ENCODE measurements around the gene MVD.

MVD gene

DNA sequence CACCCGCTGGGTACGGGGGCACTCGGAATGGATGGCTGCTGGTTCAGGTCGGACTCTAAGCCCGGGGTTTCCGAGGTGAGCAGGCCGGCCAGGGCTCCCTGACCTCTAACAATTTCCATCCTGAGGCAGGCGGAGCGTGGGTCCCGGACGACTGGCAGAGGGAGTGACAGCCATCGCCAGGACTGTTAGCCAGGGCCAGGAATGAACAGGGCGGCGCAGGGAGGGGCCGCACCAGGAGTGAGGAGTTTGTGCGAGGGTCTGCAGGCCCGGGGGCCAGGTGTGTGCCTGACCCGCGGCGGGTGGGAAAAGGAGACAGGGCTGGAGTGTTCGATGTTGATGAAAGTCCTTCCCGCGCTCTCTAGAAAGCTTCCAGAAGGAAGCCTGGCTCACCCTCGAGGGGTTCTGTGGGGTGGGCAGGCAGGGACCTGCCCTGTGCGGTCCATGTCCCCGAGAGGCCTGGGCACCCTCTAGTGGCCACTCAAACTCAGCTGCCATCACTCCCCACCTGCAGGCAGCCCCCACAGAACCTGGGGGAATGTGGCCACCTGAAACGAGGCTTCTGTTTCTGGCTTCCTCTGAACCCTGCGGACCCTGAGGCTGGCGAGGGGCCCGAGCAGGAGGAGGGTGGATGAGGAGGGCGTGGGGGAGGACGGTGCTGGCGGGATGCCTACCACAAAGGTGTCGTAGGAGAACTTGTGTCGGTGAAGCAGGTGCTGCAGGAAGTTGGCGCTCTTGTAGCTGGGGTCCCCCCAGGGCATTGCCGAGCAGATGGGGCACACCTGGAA is 35.1 kb upstream of the MVD start:
- FAIRE-seq: no peak
- DNase-seq (ENCODE audit: low spot score): no peak

DNA sequence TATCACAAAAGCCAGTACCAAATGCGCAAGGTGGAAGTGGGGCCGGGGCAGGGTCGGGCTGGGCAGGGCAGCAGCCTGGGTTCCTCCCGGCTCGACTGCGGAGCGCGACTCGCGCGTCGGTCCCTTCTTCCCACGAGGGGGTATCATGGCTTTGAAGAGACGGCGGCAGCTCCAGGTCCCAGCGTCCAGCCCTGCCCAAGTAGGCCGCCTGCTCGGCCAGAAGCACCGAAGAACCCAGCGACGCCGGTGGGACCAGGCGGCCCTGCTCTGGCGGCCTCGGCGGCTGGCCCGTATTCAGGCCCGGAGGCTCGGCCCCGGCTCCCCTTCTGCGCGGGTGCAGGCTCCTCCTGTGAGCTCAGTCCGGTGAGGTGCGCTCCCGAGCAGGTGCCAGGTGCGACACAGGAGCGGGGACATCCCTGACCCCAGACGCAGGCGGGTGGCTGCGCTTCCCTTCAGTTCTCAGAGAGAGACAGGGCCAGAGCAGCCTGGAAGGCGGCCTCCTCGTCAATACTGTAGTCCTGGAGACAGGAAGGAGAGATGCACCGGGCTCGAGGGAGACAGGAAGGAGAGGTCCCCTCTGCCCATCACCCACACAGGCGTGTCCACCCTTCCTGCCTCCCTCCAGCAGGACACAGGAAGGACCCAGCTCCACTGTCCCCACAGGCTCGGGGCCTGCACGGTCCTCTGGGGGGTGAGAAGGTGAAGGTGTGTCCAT is 34.4 kb upstream of the MVD start:
- no peak for FAIRE-seq

DNA sequence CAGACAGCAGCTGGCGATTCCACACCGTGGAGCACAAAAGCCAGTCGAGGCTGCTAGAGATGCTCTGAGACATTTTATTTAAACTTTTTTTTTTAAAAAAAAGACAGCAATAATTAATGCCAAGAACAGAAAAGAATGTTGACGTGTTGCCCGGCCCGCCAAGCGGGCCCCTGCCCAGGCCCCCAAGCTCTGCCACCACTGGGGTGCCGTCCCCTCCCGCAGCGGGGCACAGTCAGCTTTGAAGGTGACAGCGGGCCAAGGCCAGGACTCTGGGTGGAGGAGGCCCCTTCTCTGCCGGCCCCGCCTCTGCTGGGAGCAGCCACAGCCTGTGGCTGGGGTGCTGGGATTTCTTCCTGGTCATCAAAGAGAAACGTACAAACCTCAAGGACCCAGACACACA is 33.5 kb upstream of the MVD start:
- no peak for DNase-seq (ENCODE audit: low spot score)
- no peak for FAIRE-seq

More for the DNA sequence above, 34.4 kb upstream of the MVD start:
- no peak for DNase-seq (ENCODE audit: low spot score)

DNA sequence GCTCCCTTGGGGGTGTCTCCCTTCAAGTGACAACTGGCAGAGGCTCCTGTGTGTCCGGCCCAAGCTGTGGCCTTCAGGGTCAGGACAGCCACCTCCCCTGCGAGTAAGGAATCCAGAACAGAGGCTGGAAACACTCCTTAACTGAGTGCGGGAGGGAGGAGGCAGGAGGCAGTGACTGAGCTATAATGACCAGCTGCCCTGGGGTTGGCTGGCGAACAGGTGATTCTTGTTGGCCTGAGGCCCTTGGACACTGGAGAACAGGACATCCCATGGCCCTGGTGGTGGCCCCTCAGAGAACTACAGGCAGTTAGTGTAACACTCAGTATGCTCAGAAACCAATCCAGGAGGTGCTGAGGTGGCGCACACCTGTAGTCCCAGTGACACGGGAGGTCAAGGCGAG is 32.9 kb upstream of the MVD start:
- DNase-seq (ENCODE audit: low spot score): no peak
- FAIRE-seq: no peak

DNA sequence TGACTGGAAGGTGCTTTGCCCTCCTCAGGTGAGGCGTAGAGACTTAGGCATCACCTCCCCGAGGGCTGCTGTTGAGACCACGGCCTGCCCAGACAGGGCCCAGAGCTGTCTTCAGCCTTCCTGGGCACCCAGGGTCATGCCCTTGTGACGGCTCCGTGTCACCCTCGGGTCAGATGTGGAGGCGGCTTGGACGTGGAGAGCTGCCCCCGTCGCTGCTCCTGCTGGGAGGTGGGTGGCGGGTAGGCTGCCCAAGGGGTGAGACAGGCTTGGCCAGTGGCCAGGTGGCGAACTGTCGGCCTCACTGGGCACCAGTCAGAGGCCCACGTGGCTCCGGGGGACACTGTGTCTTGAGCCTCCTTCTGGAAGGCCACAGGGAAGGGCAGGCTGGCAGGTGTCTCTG is 32.3 kb upstream of the MVD start:
- FAIRE-seq (no peak), DNase-seq (ENCODE audit: low spot score) (no peak)

DNA sequence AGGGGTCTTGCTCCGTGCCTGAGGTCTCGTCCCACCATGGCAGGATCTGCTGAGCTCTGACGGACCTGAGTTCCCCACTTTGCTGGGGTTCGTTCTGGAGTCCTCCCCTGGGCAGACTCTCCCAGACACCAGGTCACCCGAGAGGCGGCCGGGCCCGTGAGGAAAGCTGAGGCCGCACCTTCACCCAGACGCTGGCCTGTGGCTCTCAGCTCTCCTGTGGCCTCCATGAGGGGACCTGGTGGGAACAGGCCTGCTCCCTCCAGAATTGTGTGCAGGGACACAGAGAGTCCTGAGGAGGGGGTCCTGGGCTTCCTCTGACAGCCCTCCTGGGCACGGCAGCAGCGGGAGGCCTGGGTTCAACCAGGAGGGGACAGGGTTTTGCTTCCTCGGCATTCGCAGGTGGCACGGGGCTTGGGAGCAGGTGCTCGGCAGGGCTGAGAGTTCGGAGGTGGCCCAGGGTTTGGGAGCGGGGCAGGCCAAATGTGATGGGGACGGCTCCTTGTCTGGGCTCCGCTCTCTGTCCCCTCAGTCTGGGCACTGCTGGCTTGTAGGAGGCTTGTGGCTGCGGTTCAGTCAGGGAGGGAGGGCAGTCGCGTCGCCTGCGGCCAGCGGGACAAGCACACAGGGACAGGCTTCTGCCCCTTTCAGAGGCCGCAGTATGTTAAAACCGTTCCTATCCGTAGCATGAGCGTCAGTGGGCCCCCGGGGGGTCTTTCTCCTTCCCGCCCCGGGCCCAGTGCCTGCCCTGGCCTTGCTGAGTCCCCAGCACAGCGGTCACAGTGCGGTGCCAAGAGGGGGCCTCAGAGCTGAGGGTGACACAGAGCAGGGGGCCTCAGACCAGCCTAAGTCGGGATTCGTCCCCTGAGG is 31.6 kb upstream of the MVD start:
- FAIRE-seq (no peak), DNase-seq (ENCODE audit: low spot score) (no peak)

DNA sequence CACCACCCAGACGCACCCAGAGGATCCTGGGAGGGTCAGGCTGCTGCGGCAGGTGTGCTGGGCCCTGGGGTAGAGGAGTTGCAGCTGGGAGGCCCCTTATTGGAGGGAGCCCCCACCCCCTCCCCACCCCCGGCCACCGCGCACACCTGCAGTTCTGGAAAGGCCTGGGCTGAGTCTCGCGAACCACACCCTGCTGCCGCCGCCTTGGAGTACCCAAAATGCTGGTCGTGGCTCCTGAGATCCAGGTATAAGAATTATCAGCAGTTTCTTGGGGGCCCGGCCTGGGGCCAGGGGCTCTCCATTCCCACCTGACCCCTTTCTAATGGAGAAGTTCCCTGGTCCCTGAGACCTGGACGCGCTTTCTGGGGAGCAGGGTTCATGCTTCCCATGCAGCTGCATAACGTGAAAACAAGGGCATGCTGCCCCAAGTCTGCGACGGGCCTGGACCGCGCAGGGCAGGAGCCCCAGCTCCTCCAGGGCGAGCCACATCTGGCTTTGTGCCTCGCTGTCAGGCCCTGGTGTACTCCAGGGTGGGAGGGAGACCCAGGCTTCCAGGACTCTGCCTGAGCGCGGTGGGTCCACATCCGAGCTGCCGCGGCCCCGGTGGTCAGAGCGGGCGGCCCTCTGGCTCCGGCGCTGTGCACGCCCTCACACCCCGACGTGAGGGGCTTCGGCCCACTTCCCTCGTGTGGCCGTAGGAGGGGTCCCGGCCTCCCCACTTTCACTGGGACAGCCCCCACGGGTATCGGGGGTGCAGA is 30.7 kb upstream of the MVD start:
- FAIRE-seq: no peak
- no peak for DNase-seq (ENCODE audit: low spot score)

DNA sequence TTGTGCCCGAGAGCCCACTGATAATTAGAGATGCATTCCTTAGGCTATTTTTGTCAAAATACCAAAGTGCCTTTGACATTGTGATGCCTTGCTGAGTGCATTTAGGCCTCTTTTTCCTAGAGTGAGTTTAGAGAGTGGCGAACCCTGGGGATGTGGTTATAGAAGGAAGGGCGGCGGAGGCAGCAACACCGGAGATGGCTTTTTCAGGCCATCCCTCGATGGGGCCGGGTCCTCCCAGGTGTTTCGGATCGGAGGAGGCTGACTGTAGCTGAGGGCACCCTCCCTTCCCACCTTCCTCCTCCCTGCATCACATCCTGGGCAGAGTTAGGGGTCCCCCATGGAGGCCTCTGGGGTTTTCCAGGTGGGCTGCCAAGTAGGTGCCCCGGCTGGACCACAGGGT is 30.0 kb upstream of the MVD start:
- FAIRE-seq: no peak
- DNase-seq (ENCODE audit: low spot score): no peak

DNA sequence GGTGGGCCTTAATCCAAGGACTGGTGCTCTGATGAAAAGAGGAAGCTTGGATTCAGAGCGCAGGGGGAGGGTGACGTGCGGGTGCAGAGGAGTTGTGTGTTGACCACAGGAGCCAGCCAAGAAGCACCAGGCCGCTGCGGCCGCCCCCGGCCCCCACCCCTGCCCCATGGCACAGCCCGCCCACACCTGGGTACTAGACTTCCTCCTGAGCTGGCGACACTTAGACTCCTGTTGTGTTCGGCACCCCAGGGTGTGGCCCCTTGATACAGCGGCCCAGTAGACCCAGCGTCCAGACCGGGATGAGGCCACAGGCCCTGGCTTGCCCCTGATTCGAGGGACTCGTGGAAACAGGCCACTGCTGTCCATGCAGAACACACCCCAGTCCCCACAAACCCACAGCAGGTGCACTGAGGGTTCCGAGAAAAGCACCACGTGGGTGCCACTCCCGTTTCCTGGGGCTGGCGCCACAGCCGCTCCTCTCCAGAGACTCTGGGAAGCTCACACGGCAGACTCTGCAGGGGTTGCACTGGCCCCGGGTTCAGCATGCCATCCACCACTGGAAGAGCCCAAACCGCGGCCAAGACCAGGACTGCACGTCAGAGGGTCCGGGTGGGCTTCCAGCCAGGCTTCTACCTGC is 29.2 kb upstream of the MVD start:
- DNase-seq (ENCODE audit: low spot score): no peak

DNA sequence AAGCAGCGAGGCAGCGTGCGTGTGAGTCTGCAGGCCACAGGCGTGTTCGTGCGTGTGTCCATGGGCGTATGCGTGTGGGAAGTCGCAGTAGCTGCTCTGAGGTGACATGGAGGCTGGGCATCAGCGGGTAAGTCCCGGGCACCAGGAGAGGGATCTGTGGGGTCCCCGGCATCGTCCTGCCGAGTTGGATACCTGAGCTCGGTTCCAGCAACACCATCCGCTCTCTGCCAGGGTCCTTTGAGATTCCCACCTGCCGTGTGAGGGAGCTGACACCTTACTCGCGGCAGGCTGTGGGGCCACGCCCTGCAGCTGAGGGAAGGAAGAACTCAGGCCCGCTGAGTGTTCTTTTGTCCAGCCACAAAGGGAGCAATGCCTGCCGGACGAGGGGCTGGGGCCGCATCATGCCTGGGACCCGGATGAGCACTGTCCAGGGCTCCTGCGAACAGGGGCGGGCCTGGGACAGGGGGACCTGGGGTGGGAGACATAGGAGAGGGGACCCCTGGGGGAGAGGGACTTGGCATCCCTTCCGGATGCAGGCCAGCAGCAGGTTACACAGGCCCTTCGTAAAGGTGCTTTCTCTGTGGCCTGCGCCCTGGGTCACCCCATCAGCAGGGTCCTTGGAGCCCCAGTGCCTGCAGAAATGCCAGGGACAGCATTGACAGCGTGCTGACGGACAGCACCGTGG is 28.4 kb upstream of the MVD start:
- no peak for FAIRE-seq
- no peak for DNase-seq (ENCODE audit: low spot score)

More for the DNA sequence above, 29.2 kb upstream of the MVD start:
- FAIRE-seq: no peak

DNA sequence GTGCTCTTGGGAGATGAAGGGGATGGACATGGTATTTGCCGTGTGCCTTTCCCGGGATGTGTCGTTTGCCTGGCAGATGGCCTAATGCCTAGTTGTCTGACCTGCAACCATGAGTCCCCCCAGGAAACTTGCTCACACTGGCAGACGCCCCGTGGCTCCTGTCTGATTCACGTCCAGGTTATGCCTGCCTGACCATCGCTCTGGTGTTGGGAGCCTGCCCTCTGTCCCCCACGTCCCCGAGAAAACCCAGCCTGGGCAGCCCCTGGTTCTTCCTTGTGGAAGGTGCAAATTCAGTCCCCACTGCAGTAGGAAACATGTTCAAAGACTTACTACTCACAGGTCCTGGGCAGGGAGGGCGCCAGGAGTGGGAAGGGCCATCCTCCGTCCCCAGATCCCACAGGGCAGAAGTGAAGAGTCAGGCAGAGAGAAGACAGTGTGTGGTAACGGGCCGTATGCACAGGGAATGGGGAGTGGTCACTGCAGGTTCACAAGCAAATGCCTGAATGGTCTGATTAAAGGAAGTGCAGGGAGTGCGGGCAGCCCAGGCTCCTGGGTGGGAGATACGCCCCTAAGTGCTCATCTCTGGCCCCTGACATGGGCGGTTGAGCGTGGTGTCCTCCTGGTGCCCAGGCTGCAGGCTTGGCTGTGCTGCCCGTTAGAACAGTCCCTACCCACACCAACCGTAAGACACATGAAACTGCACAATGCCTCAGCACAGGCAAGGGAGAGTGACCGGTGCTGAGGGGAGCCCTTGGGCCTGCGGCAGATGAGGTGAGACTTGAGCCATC is 27.6 kb upstream of the MVD start:
- FAIRE-seq: no peak
- DNase-seq (ENCODE audit: low spot score): no peak

DNA sequence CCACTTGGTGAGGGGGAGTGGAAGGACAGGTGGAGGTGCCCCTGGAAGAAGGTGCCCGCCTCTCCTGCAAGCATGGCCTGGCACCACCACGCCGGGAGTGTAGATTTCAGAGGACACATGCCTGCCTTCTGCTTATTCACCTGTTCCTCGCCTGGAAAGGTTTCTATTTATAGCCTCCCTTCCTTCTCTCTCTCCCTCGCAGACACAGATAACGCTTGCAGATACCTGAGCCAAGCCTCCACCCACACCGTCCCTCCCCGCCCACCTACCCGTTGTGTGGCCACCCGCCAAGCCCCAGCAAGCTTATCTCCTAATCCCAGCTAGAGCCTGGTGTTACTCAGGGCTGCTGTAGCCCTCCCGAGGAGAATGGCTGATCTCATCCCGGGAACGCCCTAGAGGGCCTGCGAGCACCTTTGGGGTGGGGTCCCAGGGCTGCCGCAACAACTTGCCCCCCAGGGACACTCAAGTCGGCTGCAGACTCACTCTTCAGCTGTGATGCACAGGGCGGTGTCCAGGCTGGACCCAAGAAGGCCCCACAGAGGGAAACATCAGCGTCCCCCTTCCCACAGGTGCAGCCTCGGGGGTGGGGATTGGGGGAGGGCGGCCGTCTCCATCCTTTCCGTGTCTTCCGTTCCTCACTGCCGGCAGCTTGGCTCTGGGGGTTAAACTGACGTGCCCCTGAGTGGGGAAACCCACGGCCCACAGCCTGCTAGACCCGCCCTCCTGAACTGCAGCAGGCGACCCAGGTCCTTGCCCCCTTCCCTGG is 25.3 kb upstream of the MVD start:
- no peak for DNase-seq (ENCODE audit: low spot score)
- FAIRE-seq: no peak

DNA sequence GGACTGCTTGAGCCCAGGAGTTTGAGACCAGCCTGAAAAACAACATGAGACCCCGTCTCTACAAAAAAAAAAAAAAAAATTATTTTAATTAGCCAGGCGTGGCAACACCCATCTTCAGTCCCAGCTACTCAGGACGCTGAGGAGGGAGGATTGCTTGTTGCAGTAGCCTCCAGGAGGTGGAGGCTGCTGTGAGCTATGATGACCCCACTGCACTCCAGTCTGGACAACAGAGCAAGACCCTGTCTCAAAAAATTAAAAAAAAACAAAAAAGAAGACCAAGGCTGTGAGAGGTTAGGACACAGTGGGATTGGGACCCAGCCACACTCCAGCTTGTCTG is 24.8 kb upstream of the MVD start:
- DNase-seq (ENCODE audit: low spot score): no peak
- no peak for FAIRE-seq

DNA sequence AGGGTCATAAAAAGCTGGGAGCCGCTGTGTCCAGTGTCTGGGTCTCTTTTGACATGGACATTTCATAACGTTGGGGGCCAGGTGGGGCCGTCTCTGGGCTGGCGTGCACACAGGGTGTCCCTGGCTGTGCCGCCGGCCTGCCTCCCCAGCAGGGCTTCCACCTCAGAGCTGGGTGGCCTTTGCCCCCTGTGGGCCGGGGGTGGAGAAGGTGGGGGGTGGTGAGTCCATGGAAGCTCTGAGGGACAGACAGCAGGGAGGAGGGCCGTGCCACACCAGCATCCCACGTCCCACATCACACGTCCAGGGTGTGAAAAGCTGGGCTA is 24.3 kb upstream of the MVD start:
- FAIRE-seq: no peak

DNA sequence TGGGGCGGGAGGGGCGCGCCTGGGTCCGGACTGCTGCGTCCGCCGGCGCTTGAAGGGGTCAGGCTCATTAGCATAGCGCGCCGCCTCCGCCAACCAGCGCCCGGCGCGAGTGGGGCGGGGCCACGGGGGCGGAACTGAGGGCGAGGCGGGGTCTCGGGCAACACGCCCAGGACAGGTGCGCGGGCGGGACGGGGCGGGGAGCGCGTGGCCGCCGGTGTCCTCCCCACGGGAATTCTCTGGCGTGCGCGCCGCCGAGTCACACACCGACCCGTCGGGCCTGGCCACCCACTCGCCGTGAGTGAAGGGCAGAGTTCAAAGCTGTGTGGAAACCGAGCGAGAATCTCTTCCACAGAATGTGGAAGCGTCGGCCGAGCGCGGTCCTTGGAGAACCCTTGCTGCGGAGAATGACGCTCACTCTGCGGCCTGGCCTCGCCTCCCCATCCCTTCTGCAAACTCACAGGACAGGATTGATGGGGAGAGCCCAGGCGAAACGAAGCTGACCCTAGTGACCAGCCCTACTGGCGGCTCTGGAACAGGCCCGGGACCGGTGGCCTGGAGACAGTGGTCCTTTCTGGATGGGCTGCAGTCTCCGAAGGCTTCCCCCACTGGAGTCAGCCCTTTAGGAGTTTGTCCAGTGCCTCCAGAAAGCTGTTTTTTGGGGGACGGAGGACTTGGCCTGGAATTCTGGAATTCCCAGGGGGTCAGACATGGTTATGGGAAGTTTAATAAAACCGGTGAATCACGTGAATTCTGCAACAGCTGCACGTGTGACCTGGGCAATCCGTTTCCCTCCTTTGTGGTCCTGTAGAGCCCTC is 23.8 kb upstream of the MVD start, which contains the start of gene SNAI3:
Gene SNAI3 (minus strand): TSS at position 69 of the 815 bp plus-strand sequence. CDS start 101 bp downstream, outside the sequence.
- DNase-seq (ENCODE audit: low spot score): no peak
- no peak for FAIRE-seq

More for the DNA sequence above, 24.3 kb upstream of the MVD start:
- DNase-seq (ENCODE audit: low spot score): no peak

DNA sequence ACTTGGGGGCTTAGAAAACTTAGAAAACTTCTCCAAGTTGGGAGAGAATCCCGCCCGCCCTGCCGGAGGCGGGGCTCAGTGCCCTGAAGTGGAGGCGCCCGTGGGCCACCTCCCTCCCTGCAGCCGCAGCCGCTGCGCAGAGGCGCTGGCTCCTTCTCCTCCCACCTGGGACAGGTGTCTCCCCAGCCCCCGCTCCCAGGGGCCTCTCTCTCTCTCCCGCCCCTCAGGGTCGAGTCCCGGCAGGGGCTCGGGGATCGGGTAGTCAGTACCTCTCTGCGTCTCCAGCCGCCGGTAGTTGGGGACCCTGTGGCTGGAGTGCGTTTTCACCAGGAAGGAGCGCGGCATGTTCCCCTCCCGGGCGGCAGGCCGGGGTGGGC is 23.2 kb upstream of the MVD start:
- FAIRE-seq: no peak

DNA sequence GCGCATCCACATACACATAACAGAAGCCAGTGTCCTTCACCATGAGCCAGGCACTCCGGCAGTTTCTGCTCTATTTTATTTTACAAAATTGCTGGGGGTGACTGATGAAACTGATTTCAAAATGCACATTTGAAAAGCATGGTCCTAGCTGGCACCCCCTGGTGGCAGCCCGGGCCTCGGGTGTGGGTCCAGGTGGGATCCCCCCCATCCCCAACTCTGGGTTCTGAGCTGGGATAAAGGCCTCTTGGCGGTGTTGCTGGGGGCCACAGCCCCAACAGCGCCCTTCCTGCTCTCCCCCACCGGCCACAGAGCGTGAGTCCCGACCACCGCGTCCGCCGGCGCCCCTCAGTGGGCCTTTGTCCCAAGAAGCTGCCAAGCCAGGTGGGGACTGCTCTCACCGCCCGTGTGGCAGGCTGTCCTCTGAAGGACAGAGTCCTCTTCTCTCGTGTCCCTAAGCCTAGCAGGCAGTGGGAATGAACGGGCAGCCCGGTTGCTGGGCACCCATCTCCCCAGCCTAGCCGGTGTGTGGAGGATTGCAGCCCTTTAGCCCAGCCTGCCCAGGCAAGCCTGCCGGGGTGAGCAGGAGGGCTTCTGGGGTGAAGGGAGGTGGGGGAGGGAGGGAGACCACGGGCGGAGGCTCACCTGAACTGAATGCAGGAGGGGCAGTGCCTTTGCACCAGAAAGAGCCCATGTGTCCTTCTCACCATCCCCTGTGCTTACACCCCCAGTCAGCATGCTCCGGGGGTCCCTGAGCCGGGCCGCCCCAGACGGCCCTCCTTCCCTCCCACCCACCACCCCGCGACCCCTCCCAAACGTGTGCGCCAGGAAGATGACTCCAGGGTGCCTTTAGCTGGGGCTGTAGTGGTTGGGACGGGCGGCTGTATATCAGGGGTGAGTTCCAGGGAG is 22.5 kb upstream of the MVD start:
- DNase-seq (ENCODE audit: low spot score) (no peak), FAIRE-seq (no peak)

More for the DNA sequence above, 23.2 kb upstream of the MVD start:
- no peak for DNase-seq (ENCODE audit: low spot score)
